ENCODE measurements around the gene INSM2. TPM values are rescaled to one million over a fixed set of nuclear protein-coding genes. Genes with fewer than 3 reads are reported as not detected.

The INSM2 gene
- total RNA-seq, 1 donor from 2014 or later: 0.10 TPM

- Mint-ChIP-seq H3K4me1 (ENCODE audit: low read depth) (peaks cover 5% of the 10 kb centered on the region), H3K9me3 (ENCODE audit: low read depth) (no peaks in the 10 kb centered on the region), H3K27ac (no peak overlapping the region), H3K36me3 (ENCODE audit: insufficient read depth) (peaks cover 1% of the 10 kb centered on the region), H3K4me3 (ENCODE audit: low read depth) (no peak overlapping the region), H3K27me3 (no peaks in the 10 kb centered on the region)
- no peak for TF ChIP-seq CTCF (IDR thresholded peaks at IDR 0.05; ENCODE audit: unreplicated experiment)
- DNase-seq (ENCODE audit: low spot score, unreplicated experiment): no peak
These were observed 23.3 kb downstream of the INSM2 start for GRCh38 chr14:35557221-35557747.

- no peak for DNase-seq (ENCODE audit: low spot score, unreplicated experiment)
- H3K36me3 Mint-ChIP-seq (ENCODE audit: insufficient read depth): peaks cover 1% of the 10 kb centered on the region
- H3K9me3 Mint-ChIP-seq (ENCODE audit: low read depth): no peaks in the 10 kb centered on the region
- TF ChIP-seq CTCF (IDR thresholded peaks at IDR 0.05; ENCODE audit: unreplicated experiment): no peak
- H3K27me3 Mint-ChIP-seq: no peaks in the 10 kb centered on the region
- H3K4me1 Mint-ChIP-seq (ENCODE audit: low read depth): peaks cover 5% of the 10 kb centered on the region
- no peak overlapping the region for H3K4me3 Mint-ChIP-seq (ENCODE audit: low read depth)
- no peak overlapping the region for H3K27ac Mint-ChIP-seq
These were observed 24.7 kb downstream of the INSM2 start for GRCh38 chr14:35558680-35559079.

- Mint-ChIP-seq H3K27me3 (no peaks in the 10 kb centered on the region), H3K27ac (no peak overlapping the region), H3K36me3 (ENCODE audit: insufficient read depth) (no peaks in the 10 kb centered on the region), H3K4me1 (ENCODE audit: low read depth) (no peaks in the 10 kb centered on the region), H3K4me3 (ENCODE audit: low read depth) (no peak overlapping the region), H3K9me3 (ENCODE audit: low read depth) (no peaks in the 10 kb centered on the region)
- DNase-seq (ENCODE audit: low spot score, unreplicated experiment): no peak
- TF ChIP-seq CTCF (IDR thresholded peaks at IDR 0.05; ENCODE audit: unreplicated experiment): no peak
These were observed 32.0 kb downstream of the INSM2 start for GRCh38 chr14:35565871-35566464.

- DNase-seq (ENCODE audit: low spot score, unreplicated experiment): no peak
- Mint-ChIP-seq H3K4me3 (ENCODE audit: low read depth) (no peak overlapping the region), H3K4me1 (ENCODE audit: low read depth) (no peaks in the 10 kb centered on the region), H3K36me3 (ENCODE audit: insufficient read depth) (no peaks in the 10 kb centered on the region), H3K9me3 (ENCODE audit: low read depth) (no peaks in the 10 kb centered on the region), H3K27me3 (no peaks in the 10 kb centered on the region), H3K27ac (no peak overlapping the region)
- no peak for TF ChIP-seq CTCF (IDR thresholded peaks at IDR 0.05; ENCODE audit: unreplicated experiment)
These were observed 37.6 kb downstream of the INSM2 start for GRCh38 chr14:35571598-35571997.

- Mint-ChIP-seq H3K27ac (no peak overlapping the region), H3K4me1 (ENCODE audit: low read depth) (no peaks in the 10 kb centered on the region), H3K36me3 (ENCODE audit: insufficient read depth) (no peaks in the 10 kb centered on the region), H3K9me3 (ENCODE audit: low read depth) (no peaks in the 10 kb centered on the region), H3K4me3 (ENCODE audit: low read depth) (no peak overlapping the region), H3K27me3 (no peaks in the 10 kb centered on the region)
- DNase-seq (ENCODE audit: low spot score, unreplicated experiment): no peak
- TF ChIP-seq CTCF (IDR thresholded peaks at IDR 0.05; ENCODE audit: unreplicated experiment): no peak
These were observed 39.9 kb downstream of the INSM2 start for GRCh38 chr14:35573911-35574310.
